GM18951 (cell line): ENCODE measurements around the gene VDR.

Experiments
- POLR2A ChIP-seq: IDR thresholded peaks from 4 replicates; pipeline ENCODE4 v1.6.1; 2011; ENCODE audit warnings: mild to moderate bottlenecking; ENCODE audit not compliant: insufficient read length, insufficient read depth; ENCODE audit errors: extremely low read depth
- in situ Hi-C: fragments of 300-500 bp; cut with MboI; formaldehyde crosslinking; loops from one replicate; pipeline ENCODE4 v1.12.0; 2022; ENCODE audit warnings: low sequenced_read_pairs, mixed read lengths, inconsistent platforms; ENCODE audit not compliant: unreplicated experiment

The VDR gene

DNA sequence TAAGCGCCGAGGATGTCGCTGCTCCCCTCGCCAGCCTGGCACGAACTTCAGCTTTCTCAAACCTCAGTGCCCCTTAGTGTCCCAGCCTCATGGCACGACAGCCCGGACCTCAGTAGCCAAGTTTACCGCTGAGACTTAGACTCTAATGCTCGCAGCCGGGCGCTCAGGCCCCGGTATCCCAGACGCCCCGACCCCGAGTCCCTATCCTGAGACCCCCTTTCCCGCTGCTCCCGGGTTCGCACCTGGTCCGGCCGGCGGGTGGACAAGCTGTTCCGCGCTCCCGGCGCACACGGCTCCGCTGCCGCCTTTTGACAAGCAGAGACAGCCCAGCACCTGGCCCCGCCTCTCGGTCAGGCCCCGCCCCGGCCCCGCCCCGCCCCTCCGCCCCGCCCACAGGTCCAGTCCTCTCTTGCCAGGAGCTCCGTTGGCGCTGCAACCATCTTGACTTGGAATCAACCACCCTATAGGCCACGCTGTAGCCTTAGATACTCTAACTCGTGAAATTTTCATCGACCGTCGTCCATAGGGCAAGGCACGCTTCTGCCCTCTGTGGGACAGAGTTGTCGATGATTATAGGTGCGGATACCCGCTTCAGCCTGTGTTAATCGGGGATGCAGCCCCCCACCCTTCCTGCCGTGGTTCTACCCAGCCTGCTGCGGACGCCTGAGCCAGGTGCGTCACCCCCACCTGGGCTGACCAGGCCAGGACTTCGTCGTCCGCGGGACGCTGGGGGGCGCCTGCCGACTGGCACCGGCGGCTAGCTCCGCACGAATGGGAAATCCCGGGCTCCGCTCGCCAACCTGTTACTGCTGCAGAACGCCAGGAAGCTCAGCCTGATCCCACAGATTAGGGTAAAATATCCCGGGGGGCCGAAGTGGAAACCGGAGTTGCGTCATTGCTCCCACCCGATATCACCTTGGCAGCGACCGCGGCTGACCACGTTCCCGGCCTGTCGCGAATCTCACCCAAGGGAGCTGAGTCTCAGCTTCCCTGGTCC lies at the start of gene VDR:
Gene VDR (minus strand): TSS at position 282 of the 997 bp plus-strand sequence. CDS start 25,881 bp downstream, outside the sequence.
- peak; percentile 49 for TF ChIP-seq POLR2A

DNA sequence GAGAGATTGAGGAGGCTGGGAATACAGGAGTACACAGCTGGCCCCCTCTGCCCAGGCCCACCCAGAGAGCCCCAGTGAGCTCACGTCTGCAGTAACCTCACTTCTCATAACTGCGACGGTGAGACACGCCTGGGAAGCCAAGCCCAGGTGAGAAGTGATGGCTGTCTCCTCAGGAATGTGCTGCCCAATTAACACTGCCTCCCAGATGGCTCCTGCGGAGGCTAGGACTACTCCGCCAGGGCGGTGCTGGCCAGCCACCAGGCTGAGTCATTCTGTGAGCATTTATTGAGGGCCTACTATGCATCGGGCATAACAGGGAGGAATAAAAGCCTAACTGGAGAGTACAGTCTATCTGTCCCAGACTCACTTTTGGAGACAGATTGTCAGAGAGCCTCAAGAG lies 49.3 kb upstream of the VDR start:
- in situ Hi-C loops = no loop called here
- no peak for TF ChIP-seq POLR2A

More for the DNA sequence above, at the start of gene VDR:
- in situ Hi-C loops = no loop called here

GRCh38 chr12:47950856-47951468 lies 46.2 kb upstream of the VDR start:
- TF ChIP-seq POLR2A = no peak
- in situ Hi-C loops = no loop called here

DNA sequence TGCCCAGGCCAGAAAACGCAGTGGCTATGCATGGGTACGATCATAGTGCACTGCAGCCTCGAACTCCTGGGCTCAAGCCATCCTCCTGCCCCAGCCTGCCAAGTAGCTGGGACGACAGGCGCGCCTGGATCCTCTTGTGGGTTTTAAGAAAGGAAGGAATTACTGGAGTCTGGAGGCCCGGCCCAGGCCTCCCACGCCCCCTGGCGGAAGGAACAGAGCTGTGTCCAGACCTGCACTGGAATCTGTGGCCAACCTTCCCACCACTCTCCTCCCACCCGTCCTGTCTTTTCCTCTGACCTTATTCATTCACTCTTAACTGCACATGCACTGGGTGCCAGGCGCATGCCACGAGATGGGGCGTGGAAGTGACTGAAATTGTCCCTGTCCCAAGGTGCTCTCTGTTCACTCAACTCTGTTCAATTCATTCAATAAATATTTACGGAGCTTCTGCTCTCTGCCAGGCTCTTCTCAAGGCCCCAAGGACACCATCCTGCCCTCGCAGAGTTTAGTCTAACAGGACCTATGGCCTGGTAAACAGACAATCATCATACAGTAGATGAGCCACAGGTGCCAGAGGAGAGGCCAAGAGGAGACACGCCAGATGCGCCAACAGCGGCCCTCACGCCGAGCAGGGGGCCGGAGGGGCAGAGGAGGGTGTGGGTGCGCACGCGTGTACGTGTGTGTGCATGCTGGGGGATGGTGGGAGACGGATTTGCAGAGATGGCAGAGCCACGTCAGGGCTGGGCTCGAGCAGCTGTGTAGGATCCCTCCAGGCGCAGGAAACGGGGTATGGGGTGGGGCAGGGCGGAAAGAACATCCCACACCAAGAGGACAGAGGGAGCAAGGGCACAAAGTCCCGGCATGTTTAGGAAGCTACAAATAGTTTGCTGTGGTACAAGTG lies 44.9 kb upstream of the VDR start:
- in situ Hi-C loops = no loop called here

DNA sequence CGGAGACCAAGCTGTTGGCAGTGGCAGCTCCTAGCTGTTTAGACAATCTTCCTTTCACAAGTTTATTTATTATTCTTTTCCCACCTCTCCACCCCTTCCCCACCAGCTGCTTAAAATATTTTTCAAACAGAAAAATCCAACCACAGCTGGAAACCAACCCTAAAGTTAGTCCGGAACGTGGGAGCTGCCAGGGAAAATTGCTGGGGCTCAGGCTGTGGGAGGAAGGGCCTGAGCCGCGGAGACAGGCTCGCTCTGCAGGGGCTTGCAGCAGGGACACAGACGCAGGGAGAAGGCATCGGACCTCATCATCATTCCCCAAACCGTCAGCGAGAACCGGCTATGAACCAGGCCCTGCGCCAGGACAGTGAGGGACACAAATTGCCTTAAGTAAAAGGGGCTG lies 42.5 kb upstream of the VDR start:
- no peak for TF ChIP-seq POLR2A
- in situ Hi-C loops = no loop called here

More for the DNA sequence above, 44.9 kb upstream of the VDR start:
- TF ChIP-seq POLR2A = no peak

DNA sequence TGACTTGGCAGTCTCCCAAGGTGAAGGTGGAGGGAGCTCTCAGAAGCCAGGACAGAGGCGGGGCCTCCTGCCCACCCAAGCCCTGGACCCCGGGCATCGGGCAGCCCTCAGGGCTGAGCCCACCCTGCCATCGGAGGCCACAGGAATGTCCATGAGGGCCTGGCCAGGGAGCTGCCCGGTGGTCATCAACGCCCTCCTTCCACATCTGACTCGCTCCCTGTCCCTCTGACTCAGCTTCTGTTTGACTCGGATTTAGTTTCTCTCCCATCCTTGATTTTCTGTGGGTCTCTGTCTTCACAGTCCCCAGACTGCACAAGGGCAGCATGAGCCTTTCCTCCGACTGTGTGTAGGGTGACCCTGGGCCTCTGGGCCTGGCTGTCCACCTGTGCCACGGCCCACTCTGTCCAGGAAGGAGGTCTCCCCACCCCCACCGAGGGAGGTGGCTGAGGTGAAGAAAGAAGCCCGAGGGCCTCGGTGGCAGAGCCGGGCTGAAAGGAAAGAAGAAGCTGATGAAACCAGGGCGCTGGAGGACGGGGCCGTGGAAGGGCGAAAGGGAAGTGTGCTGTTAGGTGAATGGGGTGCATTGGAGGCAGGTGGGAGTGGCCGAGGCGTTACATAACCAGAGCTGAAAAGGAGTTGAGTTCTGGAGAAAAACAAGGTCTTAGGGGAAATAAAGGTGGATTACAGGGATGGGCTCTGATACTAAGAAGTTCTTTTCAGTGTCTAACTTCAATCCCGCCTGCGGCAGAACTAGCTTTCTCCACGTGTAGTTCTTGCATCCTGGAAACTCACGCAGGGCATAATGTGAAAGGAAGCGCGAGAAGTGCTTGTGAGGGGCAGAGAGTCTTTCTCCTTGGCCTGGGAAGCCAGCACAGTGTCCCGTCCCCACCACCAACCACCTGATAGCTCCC lies 41.9 kb upstream of the VDR start:
- in situ Hi-C loops = no loop called here
- TF ChIP-seq POLR2A = no peak

- no peak for TF ChIP-seq POLR2A
- in situ Hi-C loops = no loop called here
Observed at GRCh38 chr12:47945341-47945728, 40.5 kb upstream of the VDR start.

DNA sequence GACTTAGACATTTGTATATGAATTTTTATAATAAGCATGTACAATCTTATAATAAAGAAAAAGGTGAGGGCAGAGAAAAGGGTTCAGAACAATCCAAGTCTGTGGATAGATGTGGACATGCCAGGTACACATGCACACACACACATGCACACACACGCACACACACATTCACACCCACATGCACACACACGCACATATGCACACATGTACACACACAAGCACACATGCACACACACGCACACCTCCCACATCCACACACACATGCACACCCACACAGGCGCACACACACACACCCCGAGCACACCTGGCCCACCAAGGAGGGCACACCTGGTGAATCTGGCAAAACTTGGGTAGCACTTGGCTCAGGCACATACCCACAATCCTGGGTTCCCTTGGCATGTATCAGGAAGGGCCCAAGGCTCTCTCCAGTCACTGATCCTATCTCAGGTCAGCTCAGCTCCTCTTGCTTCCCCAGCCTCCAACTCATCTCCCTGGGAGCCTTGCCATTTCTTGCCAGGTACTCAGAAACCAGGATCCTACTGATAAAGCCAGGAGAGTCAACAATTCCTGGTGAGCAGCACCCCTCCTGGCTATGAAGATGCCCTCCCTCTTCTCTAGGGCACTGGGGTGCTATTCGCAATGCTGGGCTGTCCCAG lies 40.0 kb upstream of the VDR start:
- in situ Hi-C loops = no loop called here
- no peak for TF ChIP-seq POLR2A

GRCh38 chr12:47943623-47944340 lies 39.0 kb upstream of the VDR start:
- TF ChIP-seq POLR2A = no peak
- in situ Hi-C loops = no loop called here

DNA sequence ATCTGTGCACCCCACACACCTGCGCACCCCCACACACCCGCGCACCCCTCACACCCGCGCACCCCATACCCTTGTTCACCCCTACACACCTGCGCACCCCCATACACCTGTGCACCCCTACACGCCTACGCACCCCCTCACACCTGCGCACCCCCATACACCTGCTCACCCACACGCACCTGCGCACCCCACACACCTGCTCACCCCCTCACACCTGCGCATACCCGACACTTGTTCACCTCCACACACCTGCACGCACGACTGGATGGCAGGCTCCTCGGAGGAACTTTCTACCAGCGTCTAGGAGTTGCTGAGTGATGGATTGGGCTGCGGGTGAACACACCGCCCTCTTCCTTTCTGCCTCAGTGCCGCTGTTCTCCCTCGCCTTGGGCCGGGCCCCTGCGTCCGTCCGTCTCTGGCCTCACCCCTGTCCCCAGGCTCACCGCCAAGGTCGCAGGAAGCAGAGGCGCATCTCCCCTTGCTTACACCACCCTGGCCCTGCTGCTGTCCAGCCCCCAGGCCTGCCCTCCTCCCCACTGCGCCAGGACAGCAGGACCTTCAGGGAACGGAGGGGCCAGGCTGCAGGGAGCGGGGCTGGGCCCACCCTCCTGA lies 37.9 kb upstream of the VDR start:
- TF ChIP-seq POLR2A = no peak
- in situ Hi-C loops = no loop called here
